ENCODE measurements around the gene PLCE1. TPM values are rescaled to one million over a fixed set of nuclear protein-coding genes. Genes with fewer than 3 reads are reported as not detected.

Gene PLCE1
- total RNA-seq, 1 donor from 2014 or later, result 0.49 TPM

- DNase-seq (ENCODE audit: low spot score), result no peak
- no peak overlapping the region for H3K4me3 Mint-ChIP-seq (ENCODE audit: unreplicated experiment)
- peaks cover 5% of the 10 kb centered on the region for H3K36me3 Mint-ChIP-seq (ENCODE audit: low read depth, unreplicated experiment)
- no peak overlapping the region for H3K27ac Mint-ChIP-seq (ENCODE audit: unreplicated experiment)
- H3K9me3 Mint-ChIP-seq (ENCODE audit: unreplicated experiment), result no peaks in the 10 kb centered on the region
- peaks cover 15% of the 10 kb centered on the region for H3K27me3 Mint-ChIP-seq (ENCODE audit: unreplicated experiment)
- H3K4me1 Mint-ChIP-seq (ENCODE audit: unreplicated experiment), result peaks cover 10% of the 10 kb centered on the region
- no peak for TF ChIP-seq CTCF (IDR thresholded peaks at IDR 0.05; ENCODE audit: unreplicated experiment)
These were observed 2.8 kb downstream of the PLCE1 start for GRCh38 chr10:93996551-93996950.

GRCh38 chr10:93997546-93997945 is 3.8 kb downstream of the PLCE1 start:
- no peaks in the 10 kb centered on the region for H3K9me3 Mint-ChIP-seq (ENCODE audit: unreplicated experiment)
- H3K4me1 Mint-ChIP-seq (ENCODE audit: unreplicated experiment), result peaks cover 8% of the 10 kb centered on the region
- peaks cover 5% of the 10 kb centered on the region for H3K36me3 Mint-ChIP-seq (ENCODE audit: low read depth, unreplicated experiment)
- DNase-seq (ENCODE audit: low spot score), result no peak
- TF ChIP-seq CTCF (IDR thresholded peaks at IDR 0.05; ENCODE audit: unreplicated experiment), result no peak
- no peak overlapping the region for H3K4me3 Mint-ChIP-seq (ENCODE audit: unreplicated experiment)
- H3K27me3 Mint-ChIP-seq (ENCODE audit: unreplicated experiment), result peaks cover 14% of the 10 kb centered on the region
- no peak overlapping the region for H3K27ac Mint-ChIP-seq (ENCODE audit: unreplicated experiment)

DNA sequence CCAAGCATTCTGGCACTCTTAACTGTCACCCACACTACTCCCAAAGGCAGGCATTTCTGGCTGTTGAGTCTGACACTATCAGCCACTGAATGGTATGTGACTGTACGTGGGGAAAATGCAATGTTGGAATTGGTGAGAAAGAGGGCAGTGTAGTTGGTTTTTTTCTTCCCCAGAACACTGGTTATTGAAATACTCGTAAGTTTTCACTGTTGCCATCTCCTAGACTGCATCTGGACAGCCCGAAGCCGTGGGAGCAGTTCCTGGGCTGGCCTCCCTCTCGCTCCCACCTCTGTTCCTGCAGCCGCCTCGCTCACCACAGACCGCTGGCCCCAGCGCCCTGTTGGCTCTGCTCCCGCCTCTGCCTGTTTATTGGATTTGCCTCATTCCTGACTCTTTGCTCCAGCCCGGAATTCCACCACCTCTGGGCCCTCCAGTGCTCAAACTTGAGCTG is 5.7 kb downstream of the PLCE1 start:
- H3K36me3 Mint-ChIP-seq (ENCODE audit: low read depth, unreplicated experiment), result no peaks in the 10 kb centered on the region
- no peak for TF ChIP-seq CTCF (IDR thresholded peaks at IDR 0.05; ENCODE audit: unreplicated experiment)
- no peak overlapping the region for H3K4me3 Mint-ChIP-seq (ENCODE audit: unreplicated experiment)
- H3K27ac Mint-ChIP-seq (ENCODE audit: unreplicated experiment), result no peak overlapping the region
- no peak for DNase-seq (ENCODE audit: low spot score)
- peaks cover 3% of the 10 kb centered on the region for H3K4me1 Mint-ChIP-seq (ENCODE audit: unreplicated experiment)
- H3K27me3 Mint-ChIP-seq (ENCODE audit: unreplicated experiment), result peaks cover 4% of the 10 kb centered on the region
- H3K9me3 Mint-ChIP-seq (ENCODE audit: unreplicated experiment), result no peaks in the 10 kb centered on the region

DNA sequence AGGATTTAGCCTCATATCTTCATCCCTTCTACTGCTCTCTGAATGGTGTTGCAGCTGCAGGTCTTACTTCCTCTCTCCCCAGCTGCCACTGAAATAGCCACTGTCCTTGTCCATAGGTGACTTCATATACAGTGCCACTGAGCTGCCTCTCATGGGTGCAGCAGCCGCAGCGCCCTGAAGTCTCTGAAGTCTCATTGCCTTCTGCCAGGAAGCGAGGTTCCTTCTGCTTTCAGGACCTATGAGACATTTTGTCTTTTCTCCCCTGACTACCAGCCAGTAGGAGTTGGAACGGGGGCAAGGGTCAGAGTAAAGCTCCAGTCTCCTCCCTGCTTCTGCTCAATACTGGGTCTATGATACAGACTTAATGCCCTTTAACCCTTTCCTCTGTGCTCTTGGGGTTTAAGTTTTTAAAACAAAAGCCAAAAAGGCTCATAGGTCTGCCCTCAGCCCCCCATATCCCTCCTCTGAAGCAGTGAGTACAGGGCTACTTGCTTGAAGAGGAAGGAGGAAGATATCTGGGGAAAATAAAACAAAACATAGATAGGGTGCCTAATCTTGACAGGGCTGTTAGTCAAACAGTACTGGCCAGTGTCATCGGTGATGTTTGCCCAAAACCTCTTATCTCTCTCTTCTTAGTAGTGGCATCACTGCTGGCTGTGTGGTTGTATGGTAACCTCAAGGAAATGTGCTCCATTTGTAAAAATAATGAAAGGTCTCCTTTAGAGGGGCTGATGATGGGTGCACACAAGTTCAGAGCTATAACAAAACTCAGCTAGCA is 7.1 kb downstream of the PLCE1 start:
- Mint-ChIP-seq H3K36me3 (ENCODE audit: low read depth, unreplicated experiment) (no peaks in the 10 kb centered on the region), H3K4me3 (ENCODE audit: unreplicated experiment) (no peak overlapping the region), H3K9me3 (ENCODE audit: unreplicated experiment) (no peaks in the 10 kb centered on the region), H3K27ac (ENCODE audit: unreplicated experiment) (no peak overlapping the region), H3K27me3 (ENCODE audit: unreplicated experiment) (peaks cover 4% of the 10 kb centered on the region), H3K4me1 (ENCODE audit: unreplicated experiment) (no peaks in the 10 kb centered on the region)
- no peak for TF ChIP-seq CTCF (IDR thresholded peaks at IDR 0.05; ENCODE audit: unreplicated experiment)
- DNase-seq (ENCODE audit: low spot score), result no peak

DNA sequence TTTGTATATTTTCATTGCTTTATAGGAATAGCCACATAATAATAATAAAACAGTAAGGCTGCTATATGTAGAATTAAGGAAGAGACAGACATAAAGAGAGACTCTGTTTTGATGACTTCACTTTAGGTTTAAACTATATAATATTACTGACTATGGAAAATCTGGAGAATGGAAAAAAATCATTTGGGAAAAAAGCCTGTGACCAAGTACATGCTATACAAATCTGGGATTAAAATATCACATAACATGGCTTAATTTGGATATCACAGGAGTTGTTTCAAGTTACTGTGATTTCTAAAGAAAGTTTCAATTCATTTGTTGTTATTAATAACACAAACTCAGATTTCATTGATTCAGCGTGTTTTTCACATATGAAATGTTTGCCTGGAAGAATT is 7.7 kb downstream of the PLCE1 start:
- Mint-ChIP-seq H3K27ac (ENCODE audit: unreplicated experiment) (no peak overlapping the region), H3K9me3 (ENCODE audit: unreplicated experiment) (no peaks in the 10 kb centered on the region), H3K36me3 (ENCODE audit: low read depth, unreplicated experiment) (no peaks in the 10 kb centered on the region), H3K4me3 (ENCODE audit: unreplicated experiment) (no peak overlapping the region), H3K27me3 (ENCODE audit: unreplicated experiment) (peaks cover 2% of the 10 kb centered on the region), H3K4me1 (ENCODE audit: unreplicated experiment) (no peaks in the 10 kb centered on the region)
- no peak for DNase-seq (ENCODE audit: low spot score)
- no peak for TF ChIP-seq CTCF (IDR thresholded peaks at IDR 0.05; ENCODE audit: unreplicated experiment)

Measured in endothelial cell (in vitro differentiated cells).